ENCODE results near the gene CDK8. TPM values are rescaled to one million over a fixed set of nuclear protein-coding genes. Genes with fewer than 3 reads are reported as not detected.
"Not testable (repeated sequence)": the region's sequence is repeated elsewhere in the genome, so short reads cannot be mapped to it uniquely, and the experiment has no call there.

Gene CDK8
- total and polyA plus RNA-seq, 8 donors, result 7.3 to 12.5 (median 9.9) TPM

DNA sequence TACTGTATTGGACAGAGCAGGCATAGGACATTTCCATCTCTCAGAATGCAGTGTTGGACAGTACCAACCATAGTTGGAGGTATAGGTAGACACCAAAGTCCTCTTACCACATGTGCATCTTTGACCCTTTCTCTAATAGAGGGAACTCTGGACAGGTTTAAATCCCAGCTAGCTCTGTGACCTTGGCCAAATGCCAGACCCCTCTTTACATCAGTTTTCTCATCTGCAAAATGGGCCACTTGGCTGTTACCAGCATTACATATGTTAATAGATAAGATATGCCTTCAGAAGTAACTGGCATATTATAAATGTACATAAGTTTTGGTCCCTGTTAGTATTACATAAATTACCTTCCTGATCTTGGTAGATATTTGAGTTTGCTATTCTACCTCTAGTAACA lies 54.3 kb downstream of the CDK8 start:
- FAIRE-seq, result no peak

DNA sequence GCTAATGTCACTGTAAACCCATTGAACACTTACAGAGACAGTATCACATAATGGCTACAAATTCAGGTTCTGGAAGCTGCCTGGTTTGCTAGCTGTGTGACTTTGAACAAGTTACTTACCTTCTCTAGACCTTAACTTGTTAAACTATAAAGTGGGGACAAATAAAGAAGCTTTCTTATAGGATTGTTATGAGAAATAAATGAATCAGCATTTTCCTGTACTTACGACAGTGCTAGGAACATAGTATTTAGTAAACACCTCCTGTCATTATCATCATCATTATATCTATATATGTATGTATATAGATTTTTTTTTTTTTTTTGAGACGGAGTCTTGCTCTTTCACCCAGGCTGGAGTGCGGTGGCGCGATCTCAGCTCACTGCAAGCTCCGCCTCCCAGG lies 54.9 kb downstream of the CDK8 start:
- no peaks in the 10 kb centered on the region for H3K36me3 ChIP-seq
- H3K4me1 ChIP-seq, result peaks cover 6 to 12% (median 6%) of the 10 kb centered on the region in 3 donors
- H3K27me3 ChIP-seq, result no peaks in the 10 kb centered on the region
- ATAC-seq (no peak), DNase-seq (no peak), FAIRE-seq (no peak)
- no peak for TF ChIP-seq CTCF (IDR thresholded peaks at IDR 0.05)
- WGBS, 2 donors, result 93 to 98% methylated on average over 5 to 6 of the region's 6 CpGs
- intact Hi-C loops (cut with DNase I), result no loop called here
- H3K4me3 ChIP-seq, result no peak overlapping the region
- H3K27ac ChIP-seq, result no peak overlapping the region
- H3K9me3 ChIP-seq, result no peaks in the 10 kb centered on the region

More for the DNA sequence above, 54.3 kb downstream of the CDK8 start:
- no peak overlapping the region for H3K27ac ChIP-seq
- H3K9me3 ChIP-seq, result no peaks in the 10 kb centered on the region
- TF ChIP-seq CTCF (IDR thresholded peaks at IDR 0.05), result no peak
- intact Hi-C loops (cut with DNase I), result no loop called here
- H3K27me3 ChIP-seq, result no peaks in the 10 kb centered on the region
- ATAC-seq, result no peak
- H3K4me1 ChIP-seq, result peaks cover under 1 to 7% (median under 1%) of the 10 kb centered on the region in 3 donors
- no peaks in the 10 kb centered on the region for H3K36me3 ChIP-seq
- no peak for DNase-seq
- H3K4me3 ChIP-seq, result no peak overlapping the region

GRCh38 chr13:26310003-26310402 lies 56.1 kb downstream of the CDK8 start:
- FAIRE-seq (no peak), ATAC-seq (no peak)
- WGBS, 2 donors, result 95 to 97% methylated on average over 4 of the region's 4 CpGs

GRCh38 chr13:26310470-26310869 lies 56.5 kb downstream of the CDK8 start:
- 77 to 86% methylated on average over 5 of the region's 5 CpGs for WGBS, 2 donors
- Histone ChIP-seq H3K4me1 (peaks cover 6 to 17% (median 8%) of the 10 kb centered on the region in 3 donors), H3K36me3 (no peaks in the 10 kb centered on the region), H3K27me3 (no peaks in the 10 kb centered on the region), H3K9me3 (no peaks in the 10 kb centered on the region), H3K27ac (no peak overlapping the region), H3K4me3 (no peak overlapping the region)
- FAIRE-seq (no peak), ATAC-seq (no peak), DNase-seq (no peak)
- intact Hi-C loops (cut with DNase I), result no loop called here
- no peak for TF ChIP-seq CTCF (IDR thresholded peaks at IDR 0.05)

More at GRCh38 chr13:26310003-26310402, 56.1 kb downstream of the CDK8 start:
- Histone ChIP-seq H3K9me3 (no peaks in the 10 kb centered on the region), H3K4me3 (no peak overlapping the region), H3K36me3 (no peaks in the 10 kb centered on the region), H3K27ac (no peak overlapping the region), H3K27me3 (no peaks in the 10 kb centered on the region), H3K4me1 (peaks cover 6 to 20% (median 8%) of the 10 kb centered on the region in 3 donors)
- DNase-seq, result no peak
- no peak for TF ChIP-seq CTCF (IDR thresholded peaks at IDR 0.05)
- intact Hi-C loops (cut with DNase I), result no loop called here

DNA sequence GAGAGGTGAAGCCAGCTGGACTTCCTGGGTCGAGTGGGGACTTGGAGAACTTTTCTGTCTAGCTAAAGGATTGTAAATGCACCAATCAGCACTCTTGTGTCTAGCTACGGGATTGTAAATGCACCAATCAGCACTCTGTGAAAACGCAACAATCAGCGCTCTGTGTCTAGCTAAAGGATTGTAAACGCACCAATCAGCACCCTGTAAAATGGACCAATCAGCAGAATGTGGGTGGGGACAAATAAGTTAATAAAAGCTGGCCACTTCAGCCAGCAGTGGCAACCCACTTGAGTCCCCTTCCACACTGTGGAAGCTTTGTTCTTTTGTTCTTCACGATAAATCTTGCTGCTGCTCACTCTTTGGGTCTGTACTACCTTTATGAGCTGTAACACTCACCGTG lies 58.1 kb downstream of the CDK8 start:
- DNase-seq; H3K27ac ChIP-seq; intact Hi-C loops (cut with DNase I); H3K36me3 ChIP-seq; FAIRE-seq; H3K4me3 ChIP-seq; H3K9me3 ChIP-seq; H3K27me3 ChIP-seq; ATAC-seq: not testable (repeated sequence)
- H3K4me1 ChIP-seq, result peaks cover 6 to 14% (median 8%) of the 10 kb centered on the region in 3 donors
- WGBS, 2 donors, result 95 to 98% methylated on average over 7 of the region's 7 CpGs

DNA sequence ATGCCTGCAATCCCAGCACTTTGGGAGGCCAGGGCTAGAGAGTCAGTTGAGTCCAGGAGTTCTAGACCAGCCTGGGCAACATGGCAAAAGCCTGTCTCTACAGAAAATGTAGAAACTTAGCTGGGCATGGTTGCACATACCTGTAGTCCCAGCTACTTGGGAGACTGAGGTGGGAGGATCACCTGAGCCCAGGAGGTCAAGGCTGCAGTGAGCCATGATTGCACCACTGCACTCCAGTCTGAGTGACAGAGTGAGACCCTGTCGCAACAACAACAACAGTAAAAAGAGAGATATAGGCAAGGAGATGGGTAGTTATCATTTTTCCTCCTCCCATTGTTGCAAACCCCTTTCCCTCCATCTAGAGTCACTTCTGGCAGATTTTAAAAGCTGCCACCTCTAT lies 62.2 kb downstream of the CDK8 start:
- FAIRE-seq; H3K9me3 ChIP-seq; ATAC-seq; DNase-seq; intact Hi-C loops (cut with DNase I); H3K36me3 ChIP-seq; H3K27me3 ChIP-seq; H3K4me3 ChIP-seq; H3K27ac ChIP-seq: not testable (repeated sequence)
- WGBS, 2 donors, result 94 to 95% methylated on average over 1 of the region's 1 CpG
- peaks cover 6 to 14% (median 8%) of the 10 kb centered on the region in 3 donors for H3K4me1 ChIP-seq
